CD4-positive, alpha-beta T cell treated with Interleukin-12 subunit alpha and Interleukin-12 subunit beta, for 1 hour (primary cell): ENCODE data around the gene STX8.
"Not testable (repeated sequence)": the region's sequence is repeated elsewhere in the genome, so short reads cannot be mapped to it uniquely, and the experiment has no call there.

Experiments used
- DNase-seq: peaks from one replicate; pipeline ENCODE4 v3.0.0-alpha.2; 2020

STX8 gene

GRCh38 chr17:9488556-9488955, 87.1 kb downstream of the STX8 start:
- DNase-seq: no peak

DNA sequence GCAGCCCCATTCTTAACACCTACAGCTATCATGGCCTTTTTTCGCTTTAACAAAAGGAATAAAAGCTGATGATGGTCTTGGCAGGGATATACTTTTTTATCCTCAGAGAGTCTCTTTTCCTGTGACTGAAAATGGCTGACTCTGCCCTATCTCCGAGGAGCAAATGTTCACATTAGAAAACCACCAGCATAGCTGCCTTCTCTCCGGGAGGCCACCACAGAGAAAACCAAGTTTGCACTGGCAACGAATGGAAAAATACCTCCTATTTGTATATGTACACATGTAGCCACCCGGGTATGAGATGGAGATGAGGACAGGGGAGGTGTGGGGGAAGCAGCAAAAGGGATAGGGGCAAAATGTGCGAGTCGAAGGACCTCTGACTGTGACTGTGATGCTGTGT, 88.2 kb downstream of the STX8 start:
- no peak for DNase-seq

DNA sequence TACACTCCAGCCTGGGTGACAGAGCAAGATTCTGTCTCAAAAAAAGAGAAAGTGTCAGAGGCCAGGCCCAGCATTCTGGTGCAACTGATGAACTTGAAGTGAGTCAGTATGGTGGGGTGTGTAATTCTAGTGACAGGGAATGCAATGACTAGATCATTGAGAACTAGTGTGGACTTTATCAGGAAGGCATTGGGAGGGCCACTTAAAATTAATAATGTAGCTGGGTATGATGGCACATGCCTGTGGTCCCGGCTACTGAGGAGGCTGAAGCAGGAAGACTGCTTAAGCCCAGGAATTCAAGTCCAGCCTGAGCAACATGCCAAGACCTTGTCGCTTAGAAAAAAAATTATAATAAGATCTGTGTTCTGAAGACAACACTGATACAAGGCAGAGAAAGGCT, 90.8 kb downstream of the STX8 start:
- no peak for DNase-seq

DNA sequence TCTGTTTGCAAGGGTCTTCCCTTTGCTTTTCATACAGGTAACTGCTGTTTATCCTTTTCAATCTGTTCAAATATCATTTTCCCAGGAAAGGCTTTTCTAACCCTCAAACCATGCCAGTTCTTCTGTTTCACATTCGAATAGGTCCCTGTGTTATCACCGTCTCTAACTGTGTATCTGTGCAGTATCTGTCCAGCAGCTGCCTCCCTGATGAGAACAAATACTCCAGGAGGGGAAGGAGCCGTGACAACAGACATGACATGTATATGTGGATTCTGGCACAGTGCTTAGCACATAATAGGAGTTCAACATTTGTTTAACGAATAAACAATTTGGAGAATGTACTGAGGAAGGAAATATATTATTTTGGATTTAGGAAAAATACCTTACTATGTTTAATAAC, 95.7 kb downstream of the STX8 start:
- no peak for DNase-seq

GRCh38 chr17:9478889-9479288, 96.7 kb downstream of the STX8 start:
- DNase-seq: no peak

- DNase-seq: no peak
These were observed 100.4 kb downstream of the STX8 start for GRCh38 chr17:9475101-9475658.

DNA sequence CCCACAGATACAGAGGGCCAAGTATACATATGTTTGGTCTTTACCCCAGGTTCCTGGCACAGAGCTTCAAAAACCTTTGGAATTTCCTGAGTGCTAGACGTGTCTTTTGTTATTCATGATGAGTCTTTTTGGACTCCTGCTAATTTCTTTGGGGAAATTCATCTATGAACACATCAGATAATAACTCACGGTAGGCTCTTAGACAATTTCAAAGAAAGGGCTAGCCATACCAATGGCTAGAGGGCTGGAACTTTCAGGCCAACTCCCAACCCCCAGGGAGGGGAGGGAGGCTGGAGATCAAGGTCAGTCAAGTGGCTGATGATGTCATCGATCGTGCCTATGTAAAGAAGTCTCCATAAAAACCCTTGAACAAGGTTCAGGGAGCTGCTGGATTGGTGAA, 101.9 kb downstream of the STX8 start:
- DNase-seq: no peak

GRCh38 chr17:9472541-9472940, 103.1 kb downstream of the STX8 start:
- no peak for DNase-seq

- no peak for DNase-seq
These were observed 103.5 kb downstream of the STX8 start for GRCh38 chr17:9472094-9472493.

- peak; percentile 37 for DNase-seq
These were observed 105.4 kb downstream of the STX8 start for GRCh38 chr17:9470171-9470570.

DNA sequence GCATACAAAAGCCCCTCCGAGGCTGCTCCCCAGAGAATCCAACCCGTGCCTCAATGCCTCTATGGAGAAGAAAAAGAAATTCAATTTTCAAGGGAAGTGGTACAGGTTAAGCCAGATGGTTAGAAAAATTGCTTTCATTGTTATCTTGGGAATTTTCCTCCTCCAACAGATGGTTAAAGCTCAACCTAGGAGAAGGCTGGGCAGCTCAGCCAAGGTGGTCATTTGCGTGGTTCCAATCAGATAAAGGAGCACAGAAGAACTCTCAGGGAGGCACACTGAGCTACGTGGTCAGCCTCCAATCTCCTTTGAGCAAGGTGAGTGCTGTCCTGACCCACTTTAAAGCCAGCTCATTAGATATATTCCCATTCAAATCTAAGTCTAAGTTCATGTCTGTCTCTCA, 106.7 kb downstream of the STX8 start:
- DNase-seq: no peak

DNA sequence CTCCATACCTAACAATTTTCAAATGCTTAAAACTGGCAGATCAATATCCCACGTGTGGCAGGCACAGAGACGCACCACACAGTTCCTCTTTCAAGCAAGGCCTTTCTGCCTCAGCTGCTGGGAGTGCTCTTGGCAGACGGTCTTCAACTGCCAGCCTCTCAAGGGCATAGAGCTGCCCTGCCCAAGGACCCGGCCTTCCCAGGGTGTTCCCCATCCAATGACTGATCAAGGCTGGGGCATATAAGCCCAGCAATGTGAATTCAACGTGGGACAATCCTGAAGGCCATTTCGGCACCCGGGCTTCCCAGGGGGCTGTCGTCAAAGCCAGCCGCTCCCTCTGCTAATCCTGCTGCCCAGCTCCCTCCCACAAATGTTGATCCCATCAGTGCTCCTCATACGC, 107.1 kb downstream of the STX8 start:
- DNase-seq: no peak

- DNase-seq: no peak
These were observed 108.1 kb downstream of the STX8 start for GRCh38 chr17:9467518-9467917.

GRCh38 chr17:9465210-9465921, 110.3 kb downstream of the STX8 start:
- DNase-seq: no peak

GRCh38 chr17:9457005-9457404, 118.6 kb downstream of the STX8 start:
- DNase-seq: no peak

GRCh38 chr17:9456330-9456729, 119.3 kb downstream of the STX8 start:
- no peak for DNase-seq

DNA sequence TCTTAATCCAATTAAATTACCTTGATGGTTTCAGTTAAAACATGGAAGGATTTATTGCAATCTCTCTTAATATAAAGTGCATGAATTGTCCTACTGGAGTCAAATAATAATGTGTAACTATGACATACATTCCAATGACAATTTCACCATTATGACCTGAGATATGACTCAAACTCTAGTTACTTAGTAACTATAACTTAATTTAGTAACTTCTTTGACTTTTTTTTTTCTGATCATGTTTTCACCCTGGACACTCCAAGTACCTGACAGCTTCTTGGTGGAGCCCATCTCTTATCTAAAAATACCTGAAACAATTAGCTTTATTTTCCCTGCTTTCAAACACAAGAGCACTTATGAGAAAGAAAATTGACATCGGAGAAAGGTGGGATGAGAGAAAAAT, 123.7 kb downstream of the STX8 start:
- no peak for DNase-seq

DNA sequence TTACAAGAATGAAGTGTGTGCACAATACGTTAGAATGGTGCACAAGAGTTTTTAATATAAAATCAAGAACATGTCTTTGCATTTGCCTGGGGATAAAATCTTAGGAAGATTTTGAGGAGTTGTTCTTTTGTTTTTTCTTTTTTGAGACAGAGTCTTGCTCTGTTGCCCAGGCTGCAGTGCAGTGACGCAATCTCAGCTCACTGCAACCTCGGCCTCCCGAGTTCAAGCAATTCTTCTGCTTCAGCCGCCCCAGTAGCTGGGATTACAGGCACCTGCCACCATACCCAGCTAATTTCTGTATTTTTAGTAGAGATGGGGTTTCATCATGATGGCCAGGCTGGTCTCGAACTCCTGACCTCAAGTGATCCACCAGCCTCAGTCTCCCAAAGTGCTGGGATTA, 128.3 kb downstream of the STX8 start:
- not testable (repeated sequence) for DNase-seq

DNA sequence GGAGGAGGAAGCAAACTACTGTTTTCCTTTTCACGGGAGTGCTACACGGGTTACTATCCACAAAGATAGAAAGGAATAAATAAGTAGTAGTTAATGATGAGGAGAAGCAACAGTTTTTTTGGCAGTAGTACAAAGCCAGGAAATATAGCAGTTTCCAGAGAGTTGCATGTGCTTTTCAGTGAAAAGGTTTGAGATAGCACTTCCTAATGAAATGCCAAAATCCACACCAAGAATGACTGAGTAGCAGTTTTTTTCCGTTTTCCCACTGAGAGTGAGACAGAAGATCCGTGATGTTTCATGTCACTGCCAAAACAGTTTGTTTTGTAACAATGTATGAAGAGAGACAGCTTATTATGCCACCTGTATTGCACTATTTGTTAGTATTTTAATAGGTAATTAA, 129.1 kb downstream of the STX8 start:
- DNase-seq: no peak

GRCh38 chr17:9445424-9445823, 130.2 kb downstream of the STX8 start:
- DNase-seq: no peak

- DNase-seq: no peak
These were observed 130.9 kb downstream of the STX8 start for GRCh38 chr17:9444687-9445086.

- DNase-seq: no peak
These were observed 131.8 kb downstream of the STX8 start for GRCh38 chr17:9443811-9444210.

GRCh38 chr17:9439851-9440250, 135.8 kb downstream of the STX8 start:
- no peak for DNase-seq

DNA sequence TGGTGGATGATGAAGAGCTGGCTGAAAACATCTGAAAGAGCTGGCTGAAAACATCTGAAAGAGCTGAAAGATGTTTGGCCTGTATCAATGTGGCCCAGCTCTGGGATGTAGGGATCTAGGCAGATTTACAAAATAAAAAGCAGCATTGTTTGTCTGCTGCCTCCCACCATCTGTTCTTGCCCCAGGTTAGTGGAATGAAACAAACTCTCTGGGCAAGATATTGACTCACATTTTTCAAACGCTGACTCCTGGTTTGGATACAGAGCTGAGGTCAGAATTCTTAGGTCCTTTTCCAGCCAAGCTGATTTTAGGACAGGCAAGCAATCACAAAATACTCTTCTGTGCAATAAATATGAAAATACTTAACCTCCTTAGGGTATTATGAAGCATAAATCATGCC, 139.0 kb downstream of the STX8 start:
- DNase-seq: no peak

GRCh38 chr17:9435165-9435564, 140.5 kb downstream of the STX8 start:
- no peak for DNase-seq
